GM23248 (cell line): ENCODE data around the gene WEE1. TPM values are rescaled to one million over a fixed set of nuclear protein-coding genes. Genes with fewer than 3 reads are reported as not detected.

Source experiments
- DNase-seq: peaks from one replicate; pipeline ENCODE4 v3.0.0-alpha.2; 2015
- H2AFZ ChIP-seq: fragments of 200-600 bp; sonication (generic); 2 replicates; pipeline ENCODE4 v1.6.1; 2016; ENCODE audit warnings: antibody characterized with exemption
- H3F3A ChIP-seq: fragments of 200-600 bp; sonication (generic); 2 replicates; pipeline ENCODE4 v1.6.1; 2016; ENCODE audit warnings: mild to moderate bottlenecking, antibody characterized with exemption, mixed run types; ENCODE audit not compliant: insufficient read depth
- H3K27ac ChIP-seq: fragments of 200-600 bp; sonication (generic); 2 replicates; pipeline ENCODE4 v1.5.1; 2016; ENCODE audit warnings: mild to moderate bottlenecking
- H3K27me3 ChIP-seq: fragments of 200-600 bp; sonication (generic); replicated peaks from 2 replicates; pipeline ENCODE4 v1.6.1; 2016; ENCODE audit warnings: mild to moderate bottlenecking; ENCODE audit not compliant: insufficient read depth
- H3K36me3 ChIP-seq: fragments of 200-600 bp; sonication (generic); 2 replicates; pipeline ENCODE4 v1.6.1; 2016; ENCODE audit warnings: low read depth, mild to moderate bottlenecking
- H3K4me1 ChIP-seq: fragments of 200-600 bp; sonication (generic); 2 replicates; pipeline ENCODE4 v1.6.1; 2016; ENCODE audit warnings: mild to moderate bottlenecking; ENCODE audit not compliant: insufficient read depth
- H3K4me2 ChIP-seq: fragments of 200-600 bp; sonication (generic); one replicate; pipeline ENCODE4 v1.6.1; 2016; ENCODE audit warnings: mild to moderate bottlenecking; ENCODE audit not compliant: unreplicated experiment
- H3K4me3 ChIP-seq: fragments of 200-600 bp; sonication (generic); 2 replicates; pipeline ENCODE4 v1.5.1; 2016; ENCODE audit warnings: mild to moderate bottlenecking
- H3K79me2 ChIP-seq: fragments of 200-600 bp; sonication (generic); 2 replicates; pipeline ENCODE4 v1.6.1; 2016; ENCODE audit warnings: mild to moderate bottlenecking; ENCODE audit not compliant: insufficient read depth
- H3K9ac ChIP-seq: fragments of 200-600 bp; sonication (generic); 2 replicates; pipeline ENCODE4 v1.6.1; 2016; ENCODE audit warnings: mild to moderate bottlenecking
- H3K9me2 ChIP-seq: fragments of 200-600 bp; sonication (generic); 2 replicates; pipeline ENCODE4 v1.6.1; 2016; ENCODE audit warnings: mixed run types, mild to moderate bottlenecking, moderate library complexity; ENCODE audit not compliant: insufficient read depth
- H3K9me3 ChIP-seq: fragments of 200-600 bp; sonication (generic); one replicate; pipeline ENCODE4 v1.6.1; 2017; ENCODE audit warnings: low read depth
- H4K20me1 ChIP-seq: fragments of 200-600 bp; sonication (generic); 2 replicates; pipeline ENCODE4 v1.6.0; 2016; ENCODE audit not compliant: insufficient read depth
- EZH2 ChIP-seq: fragments of 200-600 bp; sonication (generic); IDR thresholded peaks from 2 replicates; pipeline ENCODE4 v1.6.1; 2018; ENCODE audit warnings: antibody characterized with exemption, mild to moderate bottlenecking; ENCODE audit not compliant: insufficient read depth, poor library complexity, severe bottlenecking
- EZH2phosphoT487 ChIP-seq: fragments of 200-600 bp; sonication (generic); IDR thresholded peaks from 2 replicates; pipeline ENCODE4 v1.6.1; 2018; ENCODE audit warnings: antibody characterized with exemption, moderate library complexity, mild to moderate bottlenecking, low read depth; ENCODE audit not compliant: insufficient read depth
- WGBS, 2 experiments: methylation state at CpG; one replicate each; pipeline ENCODE4 v1.1.6; 2015 to 2017; ENCODE audit warnings: low lambda C conversion rate in 2 of 2, low coverage in 1 of 2; ENCODE audit errors: missing lambda C conversion rate in 2 of 2; 5-methylcytosine and 5-hydroxymethylcytosine counted together
- in situ Hi-C: fragments of 300-500 bp; cut with MboI; formaldehyde crosslinking; loops from 2 replicates; pipeline ENCODE4 v1.15.0; 2020
- polyA plus RNA-seq: library from polyadenylated mRNA; unstranded; fragments of >200 nt; fragmentation: Nextera tagmentation; extraction: Ambion mirVana; gene quantifications from 2 replicates; pipeline ENCODE4 v1.2.1, GENCODE V29; 2016
- small RNA-seq: library from RNA; depleted of rRNA; stranded (forward); fragments of <200 nt; gene quantifications from one replicate; pipeline ENCODE3, GENCODE V24; 2014; ENCODE audit warnings: low read depth, low replicate concordance
- total RNA-seq: library from RNA; depleted of rRNA; stranded (reverse); fragments of >200 nt; shearing (Covaris generic); gene quantifications from 2 replicates; pipeline ENCODE4 v1.2.3, GENCODE V29; 2014; rRNA removed

WEE1 gene
- total and polyA plus RNA-seq, 2 experiments from 2014 or later: 13.1 to 35.2 TPM

- Histone ChIP-seq H3K4me1 (no peaks in the 10 kb centered on the region), H3K27me3 (no peaks in the 10 kb centered on the region), H3K9ac (no peak overlapping the region), H2AFZ (no peak overlapping the region), H3K4me3 (no peak overlapping the region), H3K4me2 (no peak overlapping the region), H3K9me3 (no peaks in the 10 kb centered on the region), H3K27ac (no peak overlapping the region), H4K20me1 (no peaks in the 10 kb centered on the region), H3K79me2 (no peaks in the 10 kb centered on the region), H3K9me2 (no peaks in the 10 kb centered on the region), H3F3A (no peaks in the 10 kb centered on the region), H3K36me3 (no peaks in the 10 kb centered on the region)
- DNase-seq: no peak
- TF ChIP-seq EZH2: no peak
- no peak for TF ChIP-seq EZH2phosphoT487
- in situ Hi-C loops: no loop called here
- WGBS, 2 experiments: 62 to 67% methylated on average over 1 of the region's 1 CpG
Measured at GRCh38 chr11:9636691-9637090, 63.2 kb downstream of the WEE1 start.

GRCh38 chr11:9639099-9639498, 65.6 kb downstream of the WEE1 start:
- no peaks in the 10 kb centered on the region for H4K20me1 ChIP-seq
- no peaks in the 10 kb centered on the region for H3K27me3 ChIP-seq
- H3F3A ChIP-seq: no peaks in the 10 kb centered on the region
- no peak overlapping the region for H2AFZ ChIP-seq
- no peak overlapping the region for H3K9ac ChIP-seq
- no peaks in the 10 kb centered on the region for H3K9me3 ChIP-seq
- no peak overlapping the region for H3K27ac ChIP-seq
- no peaks in the 10 kb centered on the region for H3K79me2 ChIP-seq
- no peaks in the 10 kb centered on the region for H3K9me2 ChIP-seq
- in situ Hi-C loops: no loop called here
- TF ChIP-seq EZH2phosphoT487 (no peak), EZH2 (no peak)
- no peaks in the 10 kb centered on the region for H3K36me3 ChIP-seq
- no peak overlapping the region for H3K4me2 ChIP-seq
- 69 to 76% methylated on average over 5 of the region's 5 CpGs for WGBS, 2 experiments
- no peak for DNase-seq
- H3K4me1 ChIP-seq: no peaks in the 10 kb centered on the region
- H3K4me3 ChIP-seq: no peak overlapping the region

Small RNA genes within 50 kb of the gene (small RNA-seq; reads per million reads assigned to genes)
- gene RF01210: not detected

Other genes with a start within 250 kb of the WEE1 start
- gene IPO7, start 189.0 kb upstream of the WEE1 start, total RNA-seq: 101 and 111 TPM in 2 replicates
- gene IPO7, start 189.0 kb upstream of the WEE1 start, polyA plus RNA-seq: 8.7 TPM in 2 replicates
- 5.3 and 20.5 TPM in 2 replicates for gene ZNF143, start 112.7 kb upstream of the WEE1 start, total RNA-seq
- 13.6 and 16.7 TPM in 2 replicates for gene ZNF143, start 112.7 kb upstream of the WEE1 start, polyA plus RNA-seq
- gene SWAP70, start 90.4 kb downstream of the WEE1 start, total RNA-seq: 41.6 and 46.4 TPM in 2 replicates
- gene SWAP70, start 90.4 kb downstream of the WEE1 start, polyA plus RNA-seq: 70.8 and 73.3 TPM in 2 replicates